Common myeloid progenitor, CD34-positive (primary cell): Measurements from ENCODE around the gene SH3BP4.

Experiments
- CTCF ChIA-PET: fragments of 350-600 bp; sonication (Branson Sonifier 250); formaldehyde crosslinking; loops from one replicate; lab custom pipeline; 2021; ENCODE audit warnings: antibody characterized with exemption; lab: Charles Lee
- POLR2A ChIA-PET: fragments of 350-600 bp; sonication (Branson Sonifier 250); formaldehyde crosslinking; loops from one replicate; lab custom pipeline; 2021; ENCODE audit warnings: antibody characterized with exemption; lab: Charles Lee
- DNase-seq, 3 donors: peaks; one replicate each; pipeline versions ENCODE4 v3.0.0 to v3.0.0-alpha.2; 2013
- H3K27ac ChIP-seq, 2 experiments: 1 replicate in 1 of 2; 2 replicates in 1 of 2; pipeline ENCODE4 v1.7.0; 2013; ENCODE audit warnings: inconsistent platforms in 2 of 2, low read length in 2 of 2, mild to moderate bottlenecking in 2 of 2, low read depth in 1 of 2, moderate library complexity in 1 of 2; ENCODE audit not compliant: severe bottlenecking in 2 of 2, insufficient read depth in 1 of 2, poor library complexity in 1 of 2
- H3K27me3 ChIP-seq, 5 experiments: replicated peaks in 2 of 5; 1 replicate in 3 of 5; 2 replicates in 2 of 5; pipeline versions ENCODE4 v1.6.1 to v1.7.0; 2013; ENCODE audit warnings: low read length in 4 of 5, mild to moderate bottlenecking in 2 of 5, moderate library complexity in 2 of 5, inconsistent platforms in 1 of 5; ENCODE audit not compliant: insufficient read depth in 5 of 5, control insufficient read depth in 4 of 5
- H3K36me3 ChIP-seq, 4 experiments: 1 replicate in 2 of 4; 2 replicates in 2 of 4; pipeline versions ENCODE4 v1.6.1 to v1.7.0; 2013; ENCODE audit warnings: low read length in 3 of 4, control low read depth in 1 of 4, mild to moderate bottlenecking in 1 of 4; ENCODE audit not compliant: control insufficient read depth in 4 of 4, insufficient read depth in 4 of 4
- H3K4me1 ChIP-seq, 4 experiments: 1 replicate in 3 of 4; 2 replicates in 1 of 4; pipeline versions ENCODE4 v1.6.1 to v1.7.1; 2013; ENCODE audit warnings: low read length in 3 of 4, mild to moderate bottlenecking in 3 of 4, control low read depth in 1 of 4, inconsistent platforms in 1 of 4, moderate library complexity in 1 of 4; ENCODE audit not compliant: control insufficient read depth in 4 of 4, insufficient read depth in 4 of 4; ENCODE audit errors: control extremely low read depth in 1 of 4
- H3K4me3 ChIP-seq, 7 experiments: 1 replicate in 4 of 7; 2 replicates in 3 of 7; pipeline versions ENCODE4 v1.5.1 to v1.7.0; 2013; ENCODE audit warnings: mild to moderate bottlenecking in 7 of 7, low read length in 6 of 7, moderate library complexity in 6 of 7, inconsistent platforms in 2 of 7, low read depth in 2 of 7, control low read depth in 1 of 7; ENCODE audit not compliant: insufficient read depth in 4 of 7, control insufficient read depth in 1 of 7; ENCODE audit errors: extremely low read depth in 1 of 7
- H3K9me3 ChIP-seq, 5 experiments: 1 replicate in 4 of 5; 2 replicates in 1 of 5; pipeline versions ENCODE4 v1.6.1 to v1.7.1; 2013; ENCODE audit warnings: low read length in 4 of 5, mild to moderate bottlenecking in 2 of 5, inconsistent platforms in 1 of 5, low read depth in 1 of 5, moderate library complexity in 1 of 5; ENCODE audit not compliant: control insufficient read depth in 4 of 5, insufficient read depth in 2 of 5; ENCODE audit errors: control extremely low read depth in 1 of 5
- WGBS: methylation state at CpG from one replicate; pipeline ENCODE4 v1.1.5; 2013; ENCODE audit not compliant: insufficient coverage; 5-methylcytosine and 5-hydroxymethylcytosine counted together

SH3BP4 gene

DNA sequence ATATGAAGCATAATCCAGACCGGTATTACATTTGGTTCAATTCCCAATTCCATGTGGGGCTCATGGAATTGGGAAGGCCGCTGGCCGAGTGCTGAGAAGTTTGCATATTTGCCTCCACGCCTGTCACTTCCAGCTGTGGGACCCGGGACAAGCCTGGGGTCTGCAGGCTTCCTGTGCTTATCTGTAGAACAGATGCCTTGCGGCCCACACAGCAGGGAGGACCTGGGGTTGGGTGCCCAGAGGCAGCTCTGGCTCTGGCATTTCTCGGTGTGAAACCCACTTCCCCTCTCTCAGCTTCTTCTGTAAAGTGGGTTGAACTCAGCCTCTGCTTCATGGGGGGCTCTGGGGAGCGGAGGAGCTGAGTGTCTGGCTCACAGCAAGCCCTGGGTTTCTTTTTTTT lies 97.9 kb downstream of the SH3BP4 start:
- peak in 2 of 3 donors; percentile 58 to 75 for DNase-seq
- Histone ChIP-seq H3K4me1 (peaks cover 0 to 21% (median 11%) of the 10 kb centered on the region in 4 experiments), H3K4me3 (no peak overlapping the region), H3K27ac (no peak overlapping the region), H3K27me3 (no peaks in the 10 kb centered on the region), H3K36me3 (peaks cover 0 to 36% (median 10%) of the 10 kb centered on the region in 4 experiments), H3K9me3 (no peaks in the 10 kb centered on the region)
- 47% methylated on average over 7 of the region's 8 CpGs for WGBS
- ChIA-PET CTCF (interaction anchor here (1.1 kb wide), 1 partner anchor 68 kb away, joined by 3 read pairs; no protein-coding TSS in a partner anchor), POLR2A (no interaction called here)

- 16% methylated on average over 5 of the region's 7 CpGs for WGBS
- Histone ChIP-seq H3K27me3 (no peaks in the 10 kb centered on the region), H3K36me3 (peaks cover 0 to 39% (median 11%) of the 10 kb centered on the region in 4 experiments), H3K4me3 (no peak overlapping the region), H3K9me3 (no peaks in the 10 kb centered on the region), H3K27ac (no peak overlapping the region), H3K4me1 (peaks cover 0 to 21% (median 11%) of the 10 kb centered on the region in 4 experiments)
- CTCF ChIA-PET, result no interaction called here
- peak; percentile 86 to 92 (median 88) for DNase-seq
- POLR2A ChIA-PET, result no interaction called here
Measured at GRCh38 chr2:235050980-235051351, 99.1 kb downstream of the SH3BP4 start.

GRCh38 chr2:235051436-235052260 lies 99.8 kb downstream of the SH3BP4 start:
- H3K4me1 ChIP-seq, result peaks cover 0 to 21% (median 11%) of the 10 kb centered on the region in 4 experiments
- ChIA-PET CTCF (interaction anchor here (1.3 to 1.5 kb wide), 2 partner anchors 12 to 19 kb away, joined by 3 read pairs; no protein-coding TSS in a partner anchor), POLR2A (no interaction called here)
- no peaks in the 10 kb centered on the region for H3K9me3 ChIP-seq
- no peak overlapping the region for H3K27ac ChIP-seq
- H3K27me3 ChIP-seq, result no peaks in the 10 kb centered on the region
- no peak overlapping the region for H3K4me3 ChIP-seq
- no peak for DNase-seq
- peaks cover 0 to 37% (median 11%) of the 10 kb centered on the region in 4 experiments for H3K36me3 ChIP-seq
- WGBS, result 82% methylated on average over 15 of the region's 18 CpGs

DNA sequence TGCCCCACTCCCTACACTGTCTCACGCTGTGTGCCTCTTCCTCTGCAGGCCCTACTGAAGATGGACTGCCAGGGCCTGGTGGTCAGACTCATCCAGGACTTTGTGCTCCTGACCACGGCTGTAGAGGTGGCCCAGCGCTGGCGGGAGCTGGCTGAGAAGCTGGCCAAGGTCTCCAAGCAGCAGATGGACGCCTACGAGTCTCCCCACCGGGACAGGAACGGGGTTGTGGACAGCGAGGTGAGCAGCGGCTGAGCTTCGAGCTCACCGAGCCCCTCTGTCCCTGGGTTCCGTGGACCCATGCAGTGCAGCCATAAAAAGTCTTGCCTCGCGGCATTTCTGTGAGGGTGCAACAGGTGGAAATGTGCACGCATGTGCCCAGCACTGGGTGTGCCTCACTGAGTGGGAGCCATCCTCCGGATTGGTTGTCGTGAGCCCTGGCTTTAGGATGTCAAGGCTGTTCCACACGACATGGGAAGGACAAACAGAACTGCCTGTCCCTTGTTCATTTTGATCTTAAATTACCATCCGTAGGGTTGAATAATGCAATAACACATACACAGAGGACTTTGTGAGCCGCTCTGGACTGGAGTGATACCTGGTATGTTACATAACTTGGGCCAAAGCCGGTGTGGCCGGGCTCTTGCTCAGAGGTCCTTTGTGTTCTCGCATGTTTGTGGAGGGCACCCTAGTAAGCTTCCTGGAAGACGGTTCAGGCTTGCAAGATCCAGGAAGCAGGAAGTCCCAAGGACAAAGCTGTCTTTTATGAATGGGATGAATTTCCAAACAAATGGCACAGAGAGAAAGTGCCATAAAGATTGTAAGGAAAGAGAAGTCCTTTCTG lies 100.9 kb downstream of the SH3BP4 start:
- CTCF ChIA-PET, result interaction anchor here (1.3 to 1.5 kb wide), 2 partner anchors 11 to 18 kb away, joined by 3 read pairs; no protein-coding TSS in a partner anchor
- H3K27ac ChIP-seq, result no peak overlapping the region

DNA sequence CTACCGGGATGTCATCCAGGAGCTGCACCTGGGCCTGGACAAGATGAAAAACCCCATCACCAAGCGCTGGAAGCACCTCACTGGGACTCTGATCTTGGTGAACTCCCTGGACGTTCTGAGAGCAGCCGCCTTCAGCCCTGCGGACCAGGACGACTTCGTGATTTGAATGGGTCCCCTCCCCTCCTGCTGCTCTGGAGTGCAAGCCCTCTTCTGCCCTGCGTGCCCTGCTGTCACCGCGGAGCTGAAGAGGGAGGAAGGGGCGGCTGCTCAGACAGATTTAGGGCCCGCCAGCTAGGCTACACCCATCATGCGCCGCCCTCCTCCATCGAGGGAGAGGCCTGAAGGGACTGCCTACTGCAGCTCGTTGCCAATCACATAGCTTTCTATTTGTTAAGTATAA lies 101.8 kb downstream of the SH3BP4 start:
- no peak overlapping the region for H3K27ac ChIP-seq
- POLR2A ChIA-PET, result no interaction called here
- CTCF ChIA-PET, result interaction anchor here (0.7 to 1.5 kb wide), 4 partner anchors 10 to 363 kb away, joined by 3 to 4 read pairs (median 3); no protein-coding TSS in a partner anchor
- H3K4me1 ChIP-seq, result peaks cover 0 to 18% (median 11%) of the 10 kb centered on the region in 4 experiments
- peaks cover 0 to 29% (median 11%) of the 10 kb centered on the region in 4 experiments for H3K36me3 ChIP-seq
- no peaks in the 10 kb centered on the region for H3K27me3 ChIP-seq
- no peak overlapping the region for H3K4me3 ChIP-seq
- DNase-seq, result no peak
- WGBS, result 90% methylated on average over 10 of the region's 16 CpGs
- no peaks in the 10 kb centered on the region for H3K9me3 ChIP-seq

More for the DNA sequence above, 100.9 kb downstream of the SH3BP4 start:
- Histone ChIP-seq H3K27me3 (no peaks in the 10 kb centered on the region), H3K4me3 (no peak overlapping the region), H3K4me1 (peaks cover 0 to 21% (median 11%) of the 10 kb centered on the region in 4 experiments), H3K9me3 (no peaks in the 10 kb centered on the region), H3K36me3 (peaks cover 0 to 29% (median 11%) of the 10 kb centered on the region in 4 experiments)
- no peak for DNase-seq
- WGBS, result 94% methylated on average over 20 of the region's 25 CpGs
- POLR2A ChIA-PET, result no interaction called here

- Histone ChIP-seq H3K9me3 (no peaks in the 10 kb centered on the region), H3K27ac (no peak overlapping the region), H3K27me3 (no peaks in the 10 kb centered on the region), H3K36me3 (peaks cover 0 to 29% (median 11%) of the 10 kb centered on the region in 4 experiments), H3K4me1 (peaks cover 0 to 16% (median 11%) of the 10 kb centered on the region in 4 experiments), H3K4me3 (no peak overlapping the region)
- ChIA-PET CTCF (interaction anchor here (1.2 to 1.4 kb wide), 2 partner anchors 38 to 99 kb away, joined by 3 to 4 read pairs; no protein-coding TSS in a partner anchor), POLR2A (no interaction called here)
- no peak for DNase-seq
- WGBS, result 95% methylated on average over 4 of the region's 5 CpGs
Measured at GRCh38 chr2:235054475-235054874, 102.7 kb downstream of the SH3BP4 start.
